ENCODE results near the gene SHQ1.

SHQ1 gene

DNA sequence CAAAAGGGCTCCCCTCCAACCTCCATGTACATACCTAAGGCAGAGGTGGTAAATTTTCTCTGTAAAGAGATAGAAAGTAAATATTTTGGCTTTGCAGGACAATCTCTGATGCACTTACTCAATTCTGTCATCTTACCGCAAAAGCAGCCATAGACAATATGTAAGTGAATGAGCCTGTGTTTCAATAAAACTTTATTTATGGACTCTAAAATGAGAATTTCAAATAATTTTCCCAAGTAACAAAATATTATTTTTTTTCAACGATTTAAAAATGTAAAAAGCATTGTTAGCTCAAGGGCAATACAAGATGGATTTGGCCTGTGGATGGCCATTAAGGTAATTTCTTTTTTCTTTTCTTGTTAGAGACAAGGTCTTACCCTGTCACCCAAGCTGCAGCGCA, 44.7 kb downstream of the SHQ1 start:
- H3K27ac ChIP-seq: no peak overlapping the region
- no peak for DNase-seq (ENCODE audit: low spot score)
- no peak overlapping the region for H3K4me3 ChIP-seq
- TF ChIP-seq, protein P1, sequence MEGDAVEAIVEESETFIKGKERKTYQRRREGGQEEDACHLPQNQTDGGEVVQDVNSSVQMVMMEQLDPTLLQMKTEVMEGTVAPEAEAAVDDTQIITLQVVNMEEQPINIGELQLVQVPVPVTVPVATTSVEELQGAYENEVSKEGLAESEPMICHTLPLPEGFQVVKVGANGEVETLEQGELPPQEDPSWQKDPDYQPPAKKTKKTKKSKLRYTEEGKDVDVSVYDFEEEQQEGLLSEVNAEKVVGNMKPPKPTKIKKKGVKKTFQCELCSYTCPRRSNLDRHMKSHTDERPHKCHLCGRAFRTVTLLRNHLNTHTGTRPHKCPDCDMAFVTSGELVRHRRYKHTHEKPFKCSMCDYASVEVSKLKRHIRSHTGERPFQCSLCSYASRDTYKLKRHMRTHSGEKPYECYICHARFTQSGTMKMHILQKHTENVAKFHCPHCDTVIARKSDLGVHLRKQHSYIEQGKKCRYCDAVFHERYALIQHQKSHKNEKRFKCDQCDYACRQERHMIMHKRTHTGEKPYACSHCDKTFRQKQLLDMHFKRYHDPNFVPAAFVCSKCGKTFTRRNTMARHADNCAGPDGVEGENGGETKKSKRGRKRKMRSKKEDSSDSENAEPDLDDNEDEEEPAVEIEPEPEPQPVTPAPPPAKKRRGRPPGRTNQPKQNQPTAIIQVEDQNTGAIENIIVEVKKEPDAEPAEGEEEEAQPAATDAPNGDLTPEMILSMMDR (IDR thresholded peaks at IDR 0.05): no peak

DNA sequence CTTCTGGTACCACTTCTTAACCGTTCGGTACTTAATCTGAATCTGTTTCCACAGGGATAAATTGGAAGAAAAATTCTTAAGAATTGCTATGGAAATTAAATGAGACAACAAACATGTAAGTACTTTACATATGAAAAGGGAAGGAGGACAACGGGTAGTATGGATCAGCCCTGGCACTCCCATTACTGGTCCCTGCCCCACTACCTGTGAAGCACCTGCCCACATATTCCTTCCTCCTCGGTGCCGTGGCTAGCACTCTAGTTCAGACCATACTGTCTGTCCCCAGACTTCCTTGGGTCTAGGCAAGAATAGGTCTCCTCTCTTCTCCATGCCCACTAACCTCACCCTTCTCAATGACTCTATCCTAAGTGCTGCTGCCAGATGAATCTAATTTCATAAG, 46.2 kb downstream of the SHQ1 start:
- TF ChIP-seq, protein P1 (IDR thresholded peaks at IDR 0.05): no peak
- Histone ChIP-seq H3K27ac (no peak overlapping the region), H3K4me3 (no peak overlapping the region)
- DNase-seq (ENCODE audit: low spot score): no peak

DNA sequence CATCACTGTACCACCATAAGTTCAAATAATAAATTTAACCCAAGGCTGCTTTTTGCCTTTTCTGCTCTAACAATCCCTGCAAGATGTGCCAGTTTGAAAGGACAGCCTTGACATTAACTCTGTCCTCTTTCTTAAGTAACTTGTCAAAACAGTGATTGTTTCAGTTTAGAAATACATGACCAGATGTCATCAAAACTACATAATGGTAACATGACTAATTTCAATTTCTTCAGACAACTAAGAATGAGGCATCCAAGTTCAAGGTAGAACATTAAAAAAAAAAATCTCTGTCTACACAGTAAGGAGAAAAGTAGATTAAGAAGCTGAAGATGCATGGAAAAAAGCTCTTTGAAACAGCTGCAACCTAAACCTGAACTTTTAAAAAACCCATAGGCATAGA, 47.4 kb downstream of the SHQ1 start:
- Histone ChIP-seq H3K4me3 (no peak overlapping the region), H3K27ac (no peak overlapping the region)
- DNase-seq (ENCODE audit: low spot score): no peak
- TF ChIP-seq, protein P1 (IDR thresholded peaks at IDR 0.05): no peak

DNA sequence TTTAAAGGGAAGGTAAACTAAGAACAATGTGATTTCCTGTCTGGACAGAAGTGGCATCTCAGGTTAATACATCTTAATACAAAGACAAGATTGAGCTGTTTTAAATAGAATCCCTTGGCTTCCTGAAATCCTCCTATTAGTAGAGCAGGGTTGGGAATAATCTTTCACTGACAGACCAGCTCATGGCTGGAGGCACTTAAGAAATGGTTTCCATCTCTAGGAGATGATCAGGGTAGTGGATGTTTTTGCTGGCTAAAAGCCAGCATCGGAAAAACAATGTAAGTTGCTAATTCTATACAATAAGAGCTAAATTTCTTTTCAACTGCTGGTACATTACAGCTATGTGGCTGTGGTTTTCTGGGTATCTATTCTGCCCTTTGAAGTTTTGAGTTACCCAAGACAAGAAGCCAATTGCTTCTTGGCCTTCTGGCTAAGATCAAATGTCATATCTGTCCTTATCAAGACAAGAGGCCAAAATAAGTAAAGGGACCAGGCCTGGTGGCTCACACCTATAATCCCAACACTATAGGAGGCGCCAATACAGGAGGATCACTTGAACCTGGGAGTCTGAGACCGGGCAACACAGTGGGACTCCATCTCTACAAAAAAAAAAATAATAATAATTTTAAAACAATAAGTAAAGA, 49.6 kb downstream of the SHQ1 start:
- Histone ChIP-seq H3K4me3 (no peak overlapping the region), H3K27ac (no peak overlapping the region)
- TF ChIP-seq, protein P1 (IDR thresholded peaks at IDR 0.05): no peak
- DNase-seq (ENCODE audit: low spot score): no peak

DNA sequence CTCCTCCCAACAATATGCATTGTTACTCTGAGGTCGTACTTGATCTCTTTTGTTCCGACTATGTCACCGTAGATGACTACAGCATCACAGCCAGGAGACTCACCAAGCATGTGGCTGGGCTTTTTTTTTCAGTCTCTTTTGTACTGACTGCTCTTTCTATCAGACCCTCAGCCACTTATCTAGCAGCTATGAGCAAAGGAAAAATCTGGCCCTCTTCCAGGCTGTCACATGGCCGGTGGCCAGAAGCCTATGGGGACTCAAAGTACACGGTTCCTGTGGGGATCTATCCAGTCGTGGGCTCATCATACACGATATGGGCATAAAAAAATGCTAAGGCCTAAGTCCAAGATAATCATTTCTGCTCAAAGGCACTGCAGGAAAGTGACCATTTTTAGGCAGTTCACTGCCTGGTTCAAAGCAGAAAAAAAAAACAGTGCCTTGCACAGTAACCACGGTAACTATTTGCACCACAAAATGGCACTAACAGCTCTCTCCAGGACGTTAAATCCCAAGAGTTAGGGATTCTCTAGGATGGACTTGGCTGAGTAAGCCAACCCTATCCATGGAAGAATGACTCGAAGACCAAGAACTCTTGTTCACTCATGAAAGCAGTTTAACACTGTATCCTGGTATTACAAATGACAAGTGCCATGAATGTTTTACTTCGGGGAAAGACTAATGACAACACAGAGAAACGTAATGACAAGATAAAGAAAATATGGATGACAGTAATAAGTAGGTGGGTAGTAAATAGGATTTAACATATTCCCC, 50.3 kb downstream of the SHQ1 start:
- no peak overlapping the region for H3K4me3 ChIP-seq
- no peak for DNase-seq (ENCODE audit: low spot score)
- TF ChIP-seq, protein P1 (IDR thresholded peaks at IDR 0.05): no peak
- no peak overlapping the region for H3K27ac ChIP-seq

DNA sequence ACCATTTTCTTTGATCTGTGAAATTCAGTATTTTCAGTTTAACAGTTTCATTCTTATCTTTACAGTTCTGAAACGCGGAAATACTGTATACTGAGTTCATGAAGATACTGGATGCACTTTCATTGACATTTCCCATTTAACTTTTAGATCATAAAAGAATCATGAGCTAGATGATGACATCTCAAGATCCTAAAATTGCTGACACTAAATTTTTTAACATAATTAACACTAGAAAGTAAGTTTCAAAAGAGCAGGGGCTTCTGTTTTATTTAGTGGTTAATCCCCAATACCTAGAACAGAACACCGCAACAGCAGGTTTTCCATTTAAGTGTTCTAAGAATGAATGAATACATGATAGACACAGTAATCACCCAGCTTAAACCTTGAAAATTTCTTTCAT, 54.2 kb downstream of the SHQ1 start:
- H3K4me3 ChIP-seq: no peak overlapping the region
- no peak overlapping the region for H3K27ac ChIP-seq
- DNase-seq (ENCODE audit: low spot score): no peak
- TF ChIP-seq, protein P1 (IDR thresholded peaks at IDR 0.05): no peak

DNA sequence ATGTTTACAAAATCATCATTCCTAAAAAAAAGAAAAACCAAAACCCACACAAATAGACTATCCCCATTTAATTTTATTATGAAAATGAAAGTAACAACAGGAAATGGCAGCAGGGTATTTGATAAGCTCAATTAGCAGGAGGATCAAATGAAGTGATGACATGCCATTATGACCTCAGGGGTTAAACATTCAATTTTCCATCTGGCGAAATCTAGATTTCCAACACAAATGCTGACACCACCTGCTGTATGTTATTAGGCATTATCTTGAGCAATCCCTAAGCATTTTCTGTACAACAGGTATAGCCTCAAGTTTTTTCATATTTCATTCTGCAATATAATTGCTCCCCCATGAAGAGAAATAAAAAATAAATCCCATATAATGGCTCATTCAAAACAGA, 57.1 kb downstream of the SHQ1 start:
- TF ChIP-seq, protein P1 (IDR thresholded peaks at IDR 0.05): no peak
- no peak overlapping the region for H3K27ac ChIP-seq
- no peak overlapping the region for H3K4me3 ChIP-seq
- DNase-seq (ENCODE audit: low spot score): no peak

Data from coronary artery (tissue), 2 donors.